GM21390 (cell line): ENCODE data around the gene RILPL2.
"Not testable (repeated sequence)": the region's sequence is repeated elsewhere in the genome, so short reads cannot be mapped to it uniquely, and the experiment has no call there.

Experiments used
- ATAC-seq: cut with Tn5 transposase; IDR thresholded peaks from one replicate; pipeline ENCODE4 v1.9.1; 2021; ENCODE audit not compliant: unreplicated experiment

The RILPL2 gene

DNA sequence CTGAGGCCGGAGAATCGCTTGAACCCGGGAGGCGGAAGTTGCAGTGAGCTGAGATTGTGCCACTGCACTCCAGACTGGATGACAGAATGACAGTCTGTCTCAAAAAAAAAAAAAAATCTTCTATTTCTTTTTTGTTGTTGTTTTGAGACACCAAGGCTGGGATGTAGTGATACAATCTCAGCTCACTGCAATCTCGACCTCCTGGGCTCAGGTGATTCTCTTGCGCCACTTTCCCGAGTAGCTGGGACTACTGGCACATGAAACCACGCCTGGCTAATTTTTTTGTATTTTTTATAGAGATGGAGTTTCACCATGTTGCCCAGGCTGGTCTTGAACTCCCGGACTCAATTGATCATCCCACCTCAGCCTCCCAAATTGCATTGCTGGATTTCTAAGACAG is 14.2 kb upstream of the RILPL2 start:
- ATAC-seq = no peak

DNA sequence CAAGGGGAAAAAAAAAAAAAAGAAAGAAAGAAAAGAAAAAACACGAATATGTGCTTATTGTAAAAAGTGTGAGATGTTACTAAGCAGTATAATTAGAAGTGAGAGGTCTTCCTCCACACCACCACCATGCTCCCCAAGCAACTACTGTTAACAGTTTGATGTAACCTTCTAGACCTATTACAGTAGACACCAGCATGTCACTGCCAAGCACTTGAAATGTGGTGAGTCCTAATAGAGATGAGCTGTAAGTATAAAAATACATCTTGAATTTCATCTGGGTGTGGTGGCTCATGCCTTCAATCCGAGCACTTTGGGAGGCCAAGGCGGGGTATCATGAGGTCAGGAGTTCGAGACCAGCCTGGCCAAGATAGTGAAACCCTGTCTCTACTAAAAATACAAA is 13.4 kb upstream of the RILPL2 start:
- no peak for ATAC-seq

DNA sequence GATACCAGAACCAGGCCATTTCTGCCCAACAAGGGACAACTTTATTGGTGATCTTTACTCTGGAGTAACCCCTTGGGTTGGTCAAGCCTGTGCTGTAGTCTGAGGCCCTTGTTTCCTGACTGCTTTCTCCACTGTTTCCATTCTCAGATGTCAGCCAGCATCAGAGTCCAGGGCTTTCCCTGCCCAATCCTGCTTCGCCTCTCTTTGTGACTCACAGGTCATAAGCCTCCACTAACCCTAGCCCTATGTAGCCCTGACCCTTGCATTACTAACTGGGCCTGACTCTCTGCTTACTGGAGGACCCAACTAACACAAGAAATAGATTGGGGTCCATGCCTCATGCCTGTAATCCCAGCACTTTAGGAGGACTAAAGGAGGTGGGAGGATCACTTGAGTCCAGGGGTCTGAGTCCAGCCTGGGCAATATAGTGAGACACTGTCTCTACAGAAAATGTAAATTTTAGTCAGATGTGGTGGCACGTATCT is 12.8 kb upstream of the RILPL2 start:
- ATAC-seq = no peak

DNA sequence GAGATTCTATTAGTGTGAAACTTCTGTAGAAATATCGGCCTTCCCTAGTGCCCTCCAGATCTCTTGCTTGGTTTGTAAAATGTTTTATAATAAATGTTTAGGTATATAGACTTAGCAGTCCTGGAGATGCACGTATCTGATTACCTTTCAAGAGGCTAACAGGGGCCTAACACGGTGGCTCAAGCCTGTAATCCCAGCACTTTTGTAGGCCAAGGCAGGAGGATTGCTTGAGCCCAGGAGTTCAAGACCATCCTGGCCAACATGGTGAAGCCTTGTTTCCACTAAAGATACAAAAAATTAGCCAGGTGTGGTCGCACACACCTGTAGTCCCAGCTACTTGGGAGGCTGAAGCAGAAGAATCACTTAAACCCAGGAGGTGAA is 9.8 kb upstream of the RILPL2 start:
- no peak for ATAC-seq

DNA sequence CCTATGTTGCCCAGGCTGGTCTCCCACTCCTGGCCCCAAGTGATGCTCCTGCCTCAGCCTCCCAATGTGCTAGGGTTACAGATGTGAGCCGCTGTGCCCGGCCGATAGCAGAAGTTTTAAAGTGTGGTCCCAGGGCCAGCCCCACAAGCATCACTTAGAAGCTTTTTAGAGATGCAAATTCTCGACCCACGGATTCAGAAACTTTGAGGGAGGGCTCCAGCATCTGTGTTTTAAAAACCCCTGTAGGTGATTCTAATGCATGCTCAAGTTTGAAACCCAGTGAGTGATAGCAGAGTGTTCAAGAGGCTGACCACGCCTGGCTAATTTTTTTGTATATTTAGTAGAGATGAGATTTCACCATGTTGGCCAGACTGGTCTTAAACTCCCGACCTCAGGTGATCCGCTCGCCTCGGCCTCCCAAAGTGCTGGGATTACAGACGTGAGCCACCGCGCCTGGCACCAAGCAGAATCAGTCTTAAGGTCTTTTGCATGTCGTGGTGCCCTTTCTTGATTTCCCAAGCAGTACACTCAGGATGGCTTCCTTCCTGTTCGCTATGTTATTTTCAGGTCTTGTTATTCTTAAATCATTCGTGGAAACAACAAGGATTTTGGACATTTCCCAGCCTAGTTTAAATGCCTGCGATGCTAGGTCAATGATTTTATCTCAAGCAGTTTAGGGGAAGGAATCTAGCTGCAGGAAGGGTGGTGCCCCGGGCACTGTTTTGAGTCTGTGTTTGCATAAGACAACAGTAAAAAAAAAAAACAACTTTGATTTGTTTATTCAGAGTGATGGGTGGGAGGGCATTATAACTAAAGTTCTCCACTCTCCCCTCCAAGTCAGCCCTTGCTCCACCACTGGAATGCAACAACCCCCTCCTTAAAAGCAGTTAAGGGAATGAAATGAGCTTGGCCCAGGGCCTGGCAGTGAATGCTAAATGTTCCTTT is 9.2 kb upstream of the RILPL2 start:
- no peak for ATAC-seq

DNA sequence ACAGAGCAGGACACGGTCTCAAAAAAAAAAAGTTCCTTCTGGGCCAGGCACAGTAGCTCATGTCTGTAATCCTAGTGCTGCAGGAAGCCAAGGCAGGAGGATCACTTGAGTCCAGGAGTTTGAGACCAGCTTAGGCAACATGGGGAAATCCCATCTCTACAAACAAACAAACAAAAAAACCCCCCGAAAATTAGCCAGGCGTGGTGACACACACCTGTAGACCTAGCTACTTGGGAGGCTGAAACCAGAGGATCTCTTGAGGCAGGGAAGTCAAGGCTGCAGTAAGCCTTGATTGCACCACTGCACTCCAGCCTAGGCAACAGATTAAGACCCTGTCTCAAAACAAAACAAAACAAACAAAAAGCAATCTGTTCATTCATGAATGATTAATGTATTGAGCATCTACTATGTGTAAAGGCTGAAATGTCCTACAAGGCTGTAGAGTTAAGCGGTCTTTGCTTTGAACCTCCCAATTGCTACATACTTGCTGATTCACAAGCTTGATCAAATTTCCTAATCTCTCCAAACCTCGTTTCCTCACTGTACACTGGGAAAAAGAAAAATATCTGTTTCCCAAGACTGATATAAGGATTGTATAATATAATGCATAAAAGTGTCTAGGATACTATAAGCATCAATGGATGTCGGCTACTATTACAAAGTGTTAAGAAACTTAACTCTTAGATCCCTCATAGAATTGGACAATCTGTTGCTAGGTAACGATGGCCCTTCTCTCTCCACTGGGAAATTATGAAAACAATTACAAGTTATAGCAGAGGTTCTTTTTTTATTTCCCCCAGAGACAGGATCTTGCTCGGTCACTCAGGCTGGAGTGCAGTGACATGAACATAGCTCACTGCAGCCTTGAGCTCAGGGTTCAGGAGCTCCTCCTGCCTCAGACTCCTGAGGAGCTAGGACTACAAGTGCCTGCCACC is 7.9 kb upstream of the RILPL2 start:
- ATAC-seq = no peak

DNA sequence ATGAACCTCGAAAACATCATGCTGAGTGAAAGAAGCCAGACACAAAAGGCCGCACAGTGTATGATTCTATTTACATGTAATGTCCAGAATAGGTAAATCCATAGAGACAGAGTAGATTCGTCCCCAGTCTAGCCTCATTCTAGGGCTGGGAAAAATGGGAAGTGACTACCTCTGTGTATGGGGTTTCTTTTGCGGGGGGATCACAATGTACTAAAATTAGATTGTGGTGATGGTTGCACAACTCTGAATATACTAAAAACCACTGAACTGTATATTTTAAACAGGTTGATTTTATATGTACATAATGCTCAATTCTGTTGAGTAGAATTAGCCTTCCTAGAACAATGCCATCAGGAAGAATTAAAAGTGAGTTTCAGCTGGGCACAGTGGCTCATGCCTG is 6.3 kb upstream of the RILPL2 start:
- no peak for ATAC-seq

DNA sequence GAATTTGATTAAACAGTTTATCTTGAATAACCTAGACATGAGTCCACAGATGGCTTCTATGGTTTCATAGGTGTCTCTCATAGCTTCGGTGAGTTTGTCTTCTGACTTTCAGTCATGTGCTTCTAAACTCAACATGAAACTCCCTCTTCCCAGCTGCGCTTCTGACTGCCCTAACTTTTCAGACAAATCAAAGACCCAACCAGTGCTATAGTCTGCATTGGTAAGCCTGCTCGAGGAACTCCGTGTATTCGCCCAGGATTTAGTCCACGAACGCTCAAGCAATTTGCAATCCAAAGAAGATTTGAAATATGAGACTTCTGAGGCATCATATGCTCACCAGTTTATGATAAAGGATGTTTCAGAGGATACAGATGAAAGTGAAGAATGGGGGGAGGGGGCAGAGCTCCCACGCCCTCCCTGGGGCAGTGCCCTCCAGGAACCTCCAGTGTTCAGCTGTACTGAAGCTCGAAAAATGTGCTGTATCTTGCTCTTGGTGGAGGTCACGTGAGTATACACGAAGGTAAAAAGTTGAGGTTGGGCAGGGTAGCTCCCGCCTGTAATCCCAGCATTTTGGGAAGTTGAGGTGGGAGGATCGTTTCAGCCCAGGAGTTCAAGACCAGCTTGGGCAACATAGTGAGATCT is 5.2 kb upstream of the RILPL2 start:
- peak; percentile 53 for ATAC-seq

DNA sequence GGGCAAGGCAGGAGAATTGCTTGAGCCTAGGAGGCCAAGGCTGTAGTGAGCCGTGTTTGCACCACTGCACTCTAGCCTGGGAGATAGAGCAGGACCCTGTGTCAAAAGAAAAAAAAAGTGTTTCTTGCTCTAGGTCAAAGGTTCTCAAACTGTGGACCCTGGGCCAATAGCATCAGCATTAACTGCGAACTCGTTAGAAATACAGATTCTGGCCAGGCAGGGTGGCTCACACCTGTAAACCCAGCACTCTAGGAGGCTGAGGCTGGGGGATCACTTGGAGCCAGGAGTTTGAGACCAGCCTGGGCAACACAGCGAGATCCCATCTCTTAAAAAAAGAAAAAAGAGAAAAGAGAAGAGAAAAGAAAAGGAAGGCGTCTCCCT is 858 bp downstream of the RILPL2 start:
- ATAC-seq = no peak

DNA sequence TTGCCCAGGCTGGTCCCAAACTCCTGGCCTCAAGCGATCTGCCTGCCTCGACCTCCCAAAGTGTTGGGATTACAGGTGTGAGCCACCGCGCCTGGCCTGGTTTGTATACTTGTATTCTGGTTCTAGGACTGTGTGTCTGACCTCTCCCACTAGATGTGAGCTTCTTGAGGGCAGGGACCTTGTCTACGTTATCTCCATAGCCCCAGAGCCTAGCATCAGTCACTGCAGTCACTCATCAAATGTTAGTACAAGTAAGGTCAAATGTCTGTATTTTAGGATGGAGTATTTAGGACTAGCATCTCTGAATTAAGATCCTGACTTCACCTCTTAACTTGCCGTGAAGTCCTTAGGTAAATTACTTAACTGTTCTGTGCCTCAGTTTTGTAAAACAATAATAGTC is 2.9 kb downstream of the RILPL2 start:
- no peak for ATAC-seq

DNA sequence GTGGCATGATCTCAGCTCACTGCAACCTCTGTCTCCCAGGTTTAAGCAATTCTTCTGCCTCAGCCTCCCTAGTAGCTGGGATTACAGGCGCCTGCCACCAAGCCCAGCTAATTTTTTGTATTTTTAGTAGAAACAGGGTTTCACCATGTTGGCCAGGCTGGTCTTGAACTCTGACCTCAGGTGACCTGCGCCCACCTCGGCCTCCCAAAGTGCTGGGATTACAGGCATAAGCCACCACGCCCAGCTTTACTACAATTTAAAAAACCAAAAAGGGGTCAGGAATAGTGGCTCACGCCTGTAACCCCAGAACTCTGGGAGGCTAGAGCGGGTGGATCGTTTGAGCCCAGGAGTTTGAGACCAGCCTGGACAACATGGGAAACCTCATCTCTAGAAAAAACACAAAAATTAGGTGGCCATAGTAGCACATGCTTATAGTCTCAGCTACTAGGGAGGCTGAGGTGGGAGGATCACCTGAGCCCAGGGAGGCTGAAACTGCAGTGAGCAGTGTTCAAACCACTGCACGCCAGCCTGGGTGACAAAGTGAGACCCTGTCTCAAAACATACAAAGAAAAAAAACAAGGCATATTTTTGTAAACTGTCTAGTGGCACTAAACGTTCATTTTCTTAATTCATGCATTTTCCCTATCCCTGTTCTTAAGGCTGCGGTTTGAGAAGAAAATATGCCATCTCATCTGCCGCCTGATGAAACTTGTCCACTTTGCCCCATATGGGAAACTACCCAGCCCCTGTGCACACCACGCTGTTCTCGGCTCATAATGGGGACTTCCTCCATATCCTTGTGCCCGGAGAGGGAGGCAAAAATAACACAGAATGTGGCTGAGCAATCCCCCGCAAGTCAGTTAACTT is 4.3 kb downstream of the RILPL2 start:
- not testable (repeated sequence) for ATAC-seq

DNA sequence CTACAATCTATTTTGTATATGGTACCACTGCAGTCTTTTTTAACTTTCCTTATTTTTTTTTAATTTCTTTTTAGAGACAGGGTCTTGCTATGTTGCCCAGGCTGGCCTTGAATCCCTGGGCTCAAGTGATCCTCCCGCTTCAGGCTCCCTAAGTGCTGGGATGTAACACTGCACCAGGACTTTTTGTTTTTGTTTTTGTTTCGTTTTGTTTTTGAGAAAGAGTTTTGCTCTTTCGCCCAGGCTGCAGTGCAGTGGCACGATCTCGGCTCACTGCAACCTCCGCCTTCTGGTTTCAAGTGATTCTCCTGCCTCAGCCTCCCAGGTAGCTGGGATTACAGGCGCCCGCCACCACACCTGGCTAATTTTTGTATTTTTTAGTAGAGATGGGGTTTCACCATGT is 7.4 kb downstream of the RILPL2 start:
- not testable (repeated sequence) for ATAC-seq

DNA sequence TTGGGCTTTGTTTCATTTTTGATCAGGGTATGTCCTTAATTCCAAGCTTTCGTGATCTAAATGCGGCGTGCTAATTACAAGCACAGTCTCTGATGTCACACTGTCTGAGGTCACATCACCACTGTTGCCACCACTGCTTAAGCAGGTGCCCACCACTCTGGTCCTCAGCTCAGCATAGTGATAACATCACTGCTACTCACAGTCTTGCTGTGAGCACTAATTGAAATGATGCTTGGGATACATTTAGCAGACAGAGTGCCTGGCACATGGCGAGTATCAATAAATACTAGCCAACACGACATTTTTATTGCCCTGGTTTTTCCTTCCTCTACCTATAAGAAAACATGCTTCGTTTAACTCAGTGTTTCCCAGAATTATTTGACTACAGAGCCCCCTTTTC is 7.9 kb downstream of the RILPL2 start:
- no peak for ATAC-seq

DNA sequence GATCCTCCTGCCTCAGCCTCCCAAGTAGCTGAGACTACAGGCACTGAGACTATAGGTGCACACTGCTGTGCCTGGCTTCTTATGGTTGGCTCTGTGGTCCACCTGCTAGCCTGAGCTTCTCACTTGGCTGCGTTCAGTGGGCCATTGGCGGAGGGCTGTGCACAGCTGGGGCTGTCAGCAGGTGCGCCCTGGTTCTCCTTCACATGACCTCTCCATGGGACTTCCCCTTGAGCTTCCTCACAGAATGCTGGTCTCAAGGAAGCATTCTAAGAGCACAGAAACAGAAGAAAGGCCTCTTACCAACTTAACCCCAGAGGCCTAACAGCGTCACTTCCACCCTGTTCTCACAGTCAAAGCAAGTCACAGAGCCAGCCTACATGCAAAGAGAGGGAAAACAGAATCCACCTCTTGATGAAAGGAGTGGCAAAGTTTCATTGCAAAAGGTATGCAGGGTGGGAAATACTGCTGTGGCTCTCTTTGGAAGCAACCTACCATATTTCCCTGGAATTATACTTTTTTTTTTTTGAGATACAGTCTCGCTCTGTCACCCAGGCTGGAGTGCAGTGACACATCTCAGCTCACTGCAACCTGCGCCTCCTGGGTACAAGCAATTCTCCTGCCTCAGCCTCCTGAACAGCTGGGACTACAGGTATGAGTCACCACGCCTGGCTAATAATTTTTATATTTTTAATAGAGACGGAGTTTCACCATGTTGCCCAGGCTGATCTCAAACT is 9.3 kb downstream of the RILPL2 start:
- peak; percentile 91 for ATAC-seq

DNA sequence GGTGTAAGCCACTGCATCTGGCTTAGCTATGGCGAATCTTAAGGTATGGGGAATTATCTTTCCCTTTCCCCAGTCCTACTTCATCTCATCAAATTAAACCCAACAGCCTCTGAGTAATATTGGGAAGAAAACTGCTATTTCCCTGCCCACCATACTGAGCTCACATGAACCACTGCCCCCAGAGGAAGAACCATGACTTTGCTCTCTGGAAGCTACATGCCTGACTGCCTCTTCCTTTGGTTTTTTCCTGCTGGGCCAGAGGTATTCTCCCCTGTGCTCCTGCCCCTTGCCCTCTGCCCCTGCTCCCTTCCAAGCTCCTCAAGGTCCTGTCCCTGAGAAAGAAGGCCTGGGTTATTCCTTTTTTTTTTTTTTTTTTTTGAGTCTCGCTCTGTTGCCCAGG is 15.2 kb downstream of the RILPL2 start:
- no peak for ATAC-seq

DNA sequence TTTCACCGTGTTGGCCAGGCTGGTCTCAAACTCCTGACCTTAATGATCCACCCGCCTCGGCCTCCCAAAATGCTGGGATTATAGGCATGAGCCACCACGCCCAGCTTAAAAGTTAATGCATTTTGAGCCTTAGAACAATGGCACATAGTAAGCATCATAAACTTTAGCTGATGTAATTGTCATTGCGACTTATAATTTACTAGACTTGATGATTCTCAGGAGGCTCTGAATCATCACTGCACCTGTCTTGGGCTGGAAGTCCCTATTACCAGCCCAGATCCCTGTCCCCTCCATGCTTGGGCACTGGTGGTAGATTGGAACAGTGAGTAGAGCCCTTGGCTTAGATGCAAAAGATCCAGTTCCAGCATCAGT is 26.5 kb downstream of the RILPL2 start:
- ATAC-seq = no peak

DNA sequence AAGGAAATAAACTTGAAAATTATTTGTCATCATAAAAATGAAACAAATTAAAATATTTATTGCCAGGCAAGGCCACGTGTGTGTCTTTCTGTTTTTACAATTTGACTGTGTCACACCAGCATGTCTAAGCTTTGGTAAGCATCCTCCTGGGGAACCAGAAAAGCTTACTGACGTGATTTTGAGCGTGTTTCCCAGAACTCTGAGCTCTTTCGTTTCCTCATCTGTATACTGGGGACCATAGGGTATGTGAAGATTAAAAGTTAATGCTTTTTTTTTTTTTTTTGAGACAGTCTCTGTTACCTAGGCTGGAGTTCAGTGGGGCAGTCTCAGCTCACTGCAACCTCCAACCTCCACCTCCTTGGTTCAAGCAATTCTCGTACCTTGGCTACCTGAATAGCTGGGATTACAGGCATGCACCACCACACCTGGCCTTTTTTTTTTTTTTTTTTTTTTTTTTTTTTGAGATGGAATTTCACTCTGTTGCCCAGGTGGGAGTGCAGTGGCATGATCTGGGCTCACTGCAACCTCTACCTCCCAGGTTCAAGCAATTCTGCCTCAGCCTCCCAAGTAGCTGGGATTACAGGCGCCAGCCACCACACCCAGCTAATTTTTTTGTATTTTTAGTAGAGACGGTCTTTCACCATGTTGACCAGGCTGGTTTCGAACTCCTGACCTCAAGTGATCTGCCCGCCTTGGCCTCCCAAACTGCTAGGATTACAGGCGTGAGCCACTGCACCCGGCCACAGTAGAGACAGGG is 27.0 kb downstream of the RILPL2 start:
- ATAC-seq = not testable (repeated sequence)

DNA sequence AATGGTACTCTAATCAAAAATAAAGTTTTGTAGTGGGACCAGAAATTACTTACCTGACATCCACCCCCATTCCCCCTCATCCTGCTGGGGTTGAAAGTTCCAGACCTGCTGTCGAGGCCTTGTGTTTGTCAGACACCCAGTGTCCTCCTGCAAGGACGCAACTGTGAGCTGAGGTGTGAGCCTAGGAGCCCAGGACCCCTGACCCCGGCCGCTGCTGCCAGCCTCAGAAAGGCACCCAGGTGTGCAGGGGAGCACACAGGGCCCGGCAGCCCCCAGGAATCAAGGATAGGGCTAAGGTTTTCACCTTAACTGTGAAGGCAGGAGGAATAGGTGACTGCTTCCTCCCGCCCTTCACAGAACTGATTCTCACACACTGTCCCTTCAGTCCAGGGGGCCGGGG is 27.9 kb downstream of the RILPL2 start:
- not testable (repeated sequence) for ATAC-seq

DNA sequence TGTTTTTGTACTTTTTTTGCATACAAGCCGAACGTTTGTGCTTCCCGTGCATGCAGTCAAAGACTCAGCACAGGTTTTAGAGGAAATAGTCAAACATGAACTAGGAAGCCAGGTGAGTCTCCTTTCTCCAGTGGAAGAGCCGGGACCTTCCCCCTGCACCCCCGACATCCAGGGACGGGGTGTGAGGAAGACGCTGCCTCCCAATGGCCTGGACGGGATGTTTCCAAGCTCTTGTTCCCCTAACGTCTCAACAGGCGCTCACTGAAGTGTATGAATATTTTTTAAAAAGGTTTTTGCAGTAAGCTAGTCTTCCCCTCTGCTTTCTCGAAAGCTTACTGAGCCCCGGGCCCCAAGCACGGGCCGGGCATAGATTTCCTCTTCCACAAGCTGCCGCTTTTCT is 28.6 kb downstream of the RILPL2 start:
- not testable (repeated sequence) for ATAC-seq
